SU-DHL-6 (cell line): ENCODE results near the gene TBCCD1.

Experiments
- EZH2phosphoT487 ChIP-seq: fragments of 200-600 bp; sonication (generic), shearing (Covaris generic); conservative IDR thresholded peaks from 2 replicates; pipeline ENCODE4 v1.6.1; 2018; ENCODE audit warnings: mild to moderate bottlenecking, antibody characterized with exemption, low read length, moderate library complexity, mixed read lengths
- TF ChIP-seq, protein P1 (sequence below): fragments of 200-600 bp; sonication (generic); IDR thresholded peaks from one replicate; pipeline ENCODE4 v1.5.1; 2017; ENCODE audit warnings: antibody characterized with exemption, mild to moderate bottlenecking, low read length, moderate library complexity; ENCODE audit not compliant: insufficient read depth, poor library complexity, severe bottlenecking

DNA sequence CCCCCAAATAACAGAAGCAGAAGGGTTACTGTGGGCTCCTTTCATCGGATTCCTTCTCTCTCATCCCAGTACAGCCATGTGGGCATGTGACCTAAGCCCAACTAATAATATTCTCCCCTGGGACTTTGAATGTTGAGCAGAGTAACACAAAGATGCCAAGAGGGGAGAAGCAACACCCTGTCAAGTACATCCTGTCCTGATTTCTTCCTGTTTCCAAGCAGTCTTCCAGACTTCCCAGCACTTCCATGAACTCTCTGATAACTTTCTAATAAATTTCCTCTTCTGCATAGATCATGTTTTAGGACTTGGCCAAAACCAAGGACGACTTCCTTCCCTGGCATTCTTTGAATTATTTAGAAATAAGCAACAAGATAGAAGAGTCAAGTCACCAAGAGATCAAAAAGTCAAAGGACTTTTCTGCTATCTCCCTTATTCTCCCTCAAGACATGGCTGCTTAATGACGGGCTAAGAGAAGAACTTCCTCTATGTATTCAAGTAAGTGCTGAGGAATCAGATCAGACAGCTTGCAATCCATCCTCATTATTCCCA lies 60.9 kb downstream of the TBCCD1 start:
- TF ChIP-seq, protein P1, sequence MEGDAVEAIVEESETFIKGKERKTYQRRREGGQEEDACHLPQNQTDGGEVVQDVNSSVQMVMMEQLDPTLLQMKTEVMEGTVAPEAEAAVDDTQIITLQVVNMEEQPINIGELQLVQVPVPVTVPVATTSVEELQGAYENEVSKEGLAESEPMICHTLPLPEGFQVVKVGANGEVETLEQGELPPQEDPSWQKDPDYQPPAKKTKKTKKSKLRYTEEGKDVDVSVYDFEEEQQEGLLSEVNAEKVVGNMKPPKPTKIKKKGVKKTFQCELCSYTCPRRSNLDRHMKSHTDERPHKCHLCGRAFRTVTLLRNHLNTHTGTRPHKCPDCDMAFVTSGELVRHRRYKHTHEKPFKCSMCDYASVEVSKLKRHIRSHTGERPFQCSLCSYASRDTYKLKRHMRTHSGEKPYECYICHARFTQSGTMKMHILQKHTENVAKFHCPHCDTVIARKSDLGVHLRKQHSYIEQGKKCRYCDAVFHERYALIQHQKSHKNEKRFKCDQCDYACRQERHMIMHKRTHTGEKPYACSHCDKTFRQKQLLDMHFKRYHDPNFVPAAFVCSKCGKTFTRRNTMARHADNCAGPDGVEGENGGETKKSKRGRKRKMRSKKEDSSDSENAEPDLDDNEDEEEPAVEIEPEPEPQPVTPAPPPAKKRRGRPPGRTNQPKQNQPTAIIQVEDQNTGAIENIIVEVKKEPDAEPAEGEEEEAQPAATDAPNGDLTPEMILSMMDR: no peak
- no peak for TF ChIP-seq EZH2phosphoT487
